AML-193 (cell line): Measurements from ENCODE around the gene OTUD5.
A peak's percentile ranks its signal among the peaks of the same experiment; 100 is the strongest.
"Not testable (repeated sequence)": the region's sequence is repeated elsewhere in the genome, so short reads cannot be mapped to it uniquely, and the experiment has no call there.

Experiments used
- DNase-seq, 2 experiments: peaks; one replicate each; lab custom pipeline; 2025; lab: John Stamatoyannopoulos, UW

OTUD5 gene, protein sequence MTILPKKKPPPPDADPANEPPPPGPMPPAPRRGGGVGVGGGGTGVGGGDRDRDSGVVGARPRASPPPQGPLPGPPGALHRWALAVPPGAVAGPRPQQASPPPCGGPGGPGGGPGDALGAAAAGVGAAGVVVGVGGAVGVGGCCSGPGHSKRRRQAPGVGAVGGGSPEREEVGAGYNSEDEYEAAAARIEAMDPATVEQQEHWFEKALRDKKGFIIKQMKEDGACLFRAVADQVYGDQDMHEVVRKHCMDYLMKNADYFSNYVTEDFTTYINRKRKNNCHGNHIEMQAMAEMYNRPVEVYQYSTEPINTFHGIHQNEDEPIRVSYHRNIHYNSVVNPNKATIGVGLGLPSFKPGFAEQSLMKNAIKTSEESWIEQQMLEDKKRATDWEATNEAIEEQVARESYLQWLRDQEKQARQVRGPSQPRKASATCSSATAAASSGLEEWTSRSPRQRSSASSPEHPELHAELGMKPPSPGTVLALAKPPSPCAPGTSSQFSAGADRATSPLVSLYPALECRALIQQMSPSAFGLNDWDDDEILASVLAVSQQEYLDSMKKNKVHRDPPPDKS

DNA sequence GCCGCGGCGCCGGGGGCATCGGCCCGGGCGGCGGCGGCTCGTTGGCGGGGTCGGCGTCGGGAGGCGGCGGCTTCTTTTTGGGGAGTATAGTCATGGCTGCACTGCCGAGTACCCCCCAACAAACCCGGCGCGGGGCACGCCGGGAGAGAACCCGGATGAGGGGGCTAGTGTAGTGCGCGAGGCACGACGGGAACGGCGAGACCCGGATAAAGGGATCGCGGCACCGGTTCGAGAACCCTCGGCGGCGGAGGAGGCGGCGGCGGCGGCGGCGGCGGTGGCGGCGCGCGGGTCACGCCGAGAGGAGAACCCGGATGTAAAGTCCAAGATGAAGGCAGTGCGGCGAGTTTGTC is at the start of gene OTUD5:
Gene OTUD5 (minus strand): TSS at position 131 of the 350 bp plus-strand sequence. CDS start 37 bp downstream, at position 94.
- DNase-seq = no peak

DNA sequence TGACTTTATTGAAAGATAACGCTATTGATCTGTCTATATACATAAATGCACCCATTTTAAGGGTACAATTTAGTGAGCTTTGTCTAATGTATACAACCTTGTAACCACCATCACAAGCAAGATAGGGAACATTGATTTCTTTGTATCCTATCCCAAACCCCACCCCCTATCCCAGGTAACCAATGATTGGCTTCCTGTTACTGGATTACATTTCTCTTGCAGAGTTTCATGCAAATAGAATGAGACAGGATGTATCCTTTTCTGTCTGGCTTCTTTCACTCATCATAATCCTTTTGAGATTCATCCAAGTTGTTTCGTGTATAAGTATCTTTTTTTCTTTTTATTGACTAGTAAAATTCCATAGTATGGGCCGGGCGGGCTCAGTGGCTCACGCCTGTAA is 46.3 kb upstream of the OTUD5 start:
- no peak for DNase-seq

DNA sequence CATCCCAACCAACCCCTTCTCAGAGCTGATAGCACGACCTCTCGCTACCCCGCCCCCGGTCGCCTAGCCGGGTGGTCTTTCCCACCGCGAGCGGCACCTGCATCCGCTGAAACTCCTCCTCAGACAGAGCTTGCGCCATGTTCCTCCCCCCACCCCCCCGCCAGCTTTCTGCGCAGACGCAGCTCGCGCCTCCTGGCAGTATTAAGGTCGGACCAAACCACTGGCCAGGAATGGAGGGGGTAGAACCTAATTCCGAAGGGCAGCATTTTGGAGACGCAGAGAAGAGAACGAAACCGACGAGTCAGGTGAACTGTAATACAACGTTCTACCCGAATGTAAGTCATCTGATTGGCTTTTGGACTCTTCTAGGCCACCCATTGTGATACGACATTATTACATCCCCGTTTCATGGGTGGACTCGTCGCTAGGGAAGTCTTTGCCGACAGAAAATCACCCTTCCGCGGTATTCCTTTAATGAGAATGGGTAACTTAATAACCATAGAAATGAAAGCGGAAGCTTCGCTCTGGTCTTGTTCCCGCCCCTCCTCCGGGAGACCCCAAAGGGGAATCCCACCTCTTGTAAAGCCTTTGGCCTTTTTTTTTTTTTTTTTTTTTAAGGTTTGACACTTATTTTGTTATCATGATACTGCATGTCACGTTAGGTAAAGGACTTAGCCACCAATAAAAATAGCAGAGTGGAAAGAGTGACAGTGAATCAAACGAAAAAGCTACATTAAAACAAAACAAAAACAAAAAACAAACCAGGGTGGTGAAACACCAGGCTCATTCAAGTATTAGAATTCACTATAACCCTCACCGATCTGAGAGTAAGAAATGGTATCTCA is 44.9 kb upstream of the OTUD5 start, which contains the start of gene GRIPAP1:
Gene GRIPAP1 (minus strand): TSS at position 174 of the 845 bp plus-strand sequence. CDS start 35 bp downstream, at position 139.
- DNase-seq = peak; percentile 51 to 64

DNA sequence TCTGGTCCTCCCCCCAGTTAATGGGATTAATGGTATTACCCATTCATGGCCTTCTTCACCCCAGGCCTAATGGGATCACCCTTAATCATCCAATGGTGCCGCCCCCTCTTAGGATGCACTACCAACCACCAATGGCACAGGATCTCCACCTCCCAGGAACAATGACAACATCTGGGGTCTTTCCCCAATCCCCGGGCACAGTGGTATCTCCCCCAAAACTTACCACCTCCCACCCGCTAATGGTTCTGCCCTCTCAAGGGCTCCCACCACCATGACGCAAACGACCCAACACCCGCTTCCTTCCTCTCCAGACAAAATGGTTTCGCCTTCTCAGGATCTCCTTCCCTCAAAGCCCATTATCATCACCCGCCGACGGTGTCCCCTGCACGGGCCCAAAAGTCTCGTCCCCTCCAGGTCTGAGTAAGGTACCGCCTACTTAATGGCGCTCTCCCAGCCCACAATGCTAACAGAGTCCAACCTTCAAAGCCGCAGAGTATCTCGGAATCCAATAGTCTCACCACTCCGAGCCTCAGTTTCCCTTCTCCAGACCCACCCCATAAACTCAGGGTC is 44.2 kb upstream of the OTUD5 start:
- no peak for DNase-seq

DNA sequence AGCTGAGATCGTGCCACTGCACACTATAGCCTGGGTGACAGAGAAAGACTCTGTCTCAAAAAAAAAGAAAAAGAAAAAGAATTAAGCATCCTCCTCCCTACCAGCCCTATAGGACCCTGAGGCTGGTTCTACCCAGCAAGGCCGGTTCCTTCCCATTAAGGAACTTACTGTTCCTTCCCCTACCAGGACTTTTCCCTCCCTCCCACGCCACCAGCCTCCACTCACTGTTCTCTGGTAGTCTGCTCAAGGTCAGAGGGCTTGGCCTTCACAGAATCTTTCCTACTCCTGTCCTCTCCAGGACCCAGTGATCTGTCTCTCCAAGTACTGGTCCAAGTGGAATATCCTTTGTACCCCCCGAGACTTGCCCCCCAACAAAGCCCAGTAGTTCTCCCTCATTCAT is 43.2 kb upstream of the OTUD5 start:
- DNase-seq = no peak

DNA sequence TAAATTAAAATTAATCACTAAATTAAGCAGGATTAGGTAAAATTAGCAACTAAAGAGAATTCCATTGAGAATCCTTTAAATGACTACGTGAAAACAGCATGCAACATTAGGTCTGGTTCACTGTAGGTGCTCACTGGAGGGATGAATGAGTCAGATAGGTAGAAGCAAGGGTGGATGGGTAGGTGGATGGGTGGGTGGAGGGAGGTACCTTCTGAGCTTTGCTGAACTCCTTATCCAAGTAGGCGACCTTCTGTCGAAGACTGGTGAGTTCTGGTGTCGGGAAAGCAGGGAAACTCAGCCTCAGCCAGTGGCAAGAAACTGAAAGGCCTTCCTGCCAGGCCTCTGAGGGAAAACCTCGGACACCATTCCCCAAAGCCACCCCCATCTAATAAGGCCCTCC is 41.6 kb upstream of the OTUD5 start:
- DNase-seq = no peak

DNA sequence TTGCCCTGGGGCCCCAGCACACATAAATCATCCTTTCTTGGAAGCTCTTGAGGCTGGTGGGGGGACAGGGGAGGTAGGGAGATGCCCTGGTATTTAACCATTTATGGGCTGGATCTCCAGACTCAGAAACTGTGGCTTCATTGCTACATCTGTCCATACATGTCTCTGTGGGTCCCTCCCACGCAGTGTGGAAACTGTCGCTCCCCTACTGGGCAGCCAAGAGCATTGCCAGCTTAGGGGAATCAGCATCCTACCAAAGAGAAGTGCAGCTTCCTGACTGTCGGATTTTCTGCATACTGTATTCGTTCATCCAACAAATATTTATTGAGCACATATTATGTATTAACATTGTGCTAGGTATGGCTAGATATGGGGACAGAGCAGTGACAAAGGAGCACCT is 41.0 kb upstream of the OTUD5 start:
- DNase-seq = no peak

DNA sequence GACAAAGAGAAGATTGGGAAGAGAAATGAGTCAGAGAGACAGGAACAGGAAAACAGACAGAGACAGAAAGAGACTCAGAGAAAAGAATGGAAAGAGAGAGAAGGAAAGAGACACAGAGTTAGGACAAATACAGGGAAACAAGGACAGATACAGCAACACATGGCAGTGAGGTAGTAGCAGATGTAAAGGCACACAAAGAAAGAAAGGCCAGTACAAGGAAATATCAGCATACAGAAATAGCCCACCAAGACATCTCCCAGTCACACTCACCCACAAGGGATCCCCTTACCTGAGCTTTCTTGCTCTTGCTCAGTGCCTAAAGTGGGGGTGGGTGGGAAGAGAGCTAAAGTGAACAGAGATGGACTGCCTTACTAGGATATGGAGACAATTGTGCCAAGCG is 40.5 kb upstream of the OTUD5 start:
- DNase-seq = no peak

DNA sequence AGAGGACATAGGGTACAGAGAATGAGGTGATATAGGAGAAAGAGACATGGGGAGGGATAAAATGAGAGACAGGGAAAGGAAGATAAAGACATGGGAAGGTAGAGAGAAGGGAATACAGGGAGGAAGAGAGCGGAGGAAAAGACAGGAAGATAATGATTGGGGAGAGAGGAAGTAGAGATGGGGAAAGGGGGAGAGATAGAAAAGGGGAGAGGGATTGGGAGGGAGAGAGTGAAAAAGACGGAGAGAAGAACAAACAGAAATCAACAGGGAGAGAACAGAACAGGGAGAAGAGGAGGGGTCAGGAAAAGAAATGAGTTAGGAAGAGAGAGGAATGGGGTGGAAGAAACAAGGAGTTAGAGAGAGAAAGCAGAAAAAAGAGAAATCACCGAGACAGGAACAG is 40.0 kb upstream of the OTUD5 start:
- no peak for DNase-seq

DNA sequence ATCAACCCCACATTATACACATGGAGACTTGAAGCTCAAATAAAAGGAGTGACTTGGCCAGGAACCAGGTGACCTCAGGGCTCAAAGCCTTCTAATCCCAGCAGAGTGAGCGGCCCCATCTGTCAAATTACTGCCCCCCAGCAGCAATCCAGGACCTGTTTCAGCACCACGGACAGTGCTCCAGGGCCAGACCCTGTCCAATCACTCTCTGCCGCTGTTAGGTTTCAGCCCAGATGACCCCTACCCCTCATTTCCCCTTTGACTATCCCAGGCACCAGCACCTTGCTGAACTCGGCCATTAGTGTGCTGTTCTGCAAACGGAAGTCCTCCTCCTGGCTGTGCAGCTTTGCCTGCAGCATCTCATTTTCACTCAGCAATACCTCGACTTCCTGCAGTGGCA is 39.6 kb upstream of the OTUD5 start:
- DNase-seq = no peak

DNA sequence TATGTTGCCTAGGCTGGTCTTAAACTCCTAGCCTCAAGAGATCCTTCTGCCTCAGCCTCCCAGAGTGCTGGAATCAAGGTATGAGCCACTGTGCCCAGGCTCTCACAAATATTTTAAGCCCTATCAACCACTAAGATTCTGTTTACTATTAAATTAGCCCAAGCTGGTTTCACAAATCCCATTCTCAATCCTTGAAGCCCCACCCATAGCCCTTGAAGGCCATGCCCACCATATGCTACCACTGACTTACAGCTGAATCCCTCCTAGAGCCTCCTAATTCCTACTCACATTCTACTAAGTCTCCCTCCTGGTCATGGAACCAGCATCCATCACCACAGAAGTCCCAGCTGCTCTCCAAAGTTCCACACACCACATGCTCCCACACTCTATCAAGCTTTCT is 34.9 kb upstream of the OTUD5 start:
- no peak for DNase-seq

DNA sequence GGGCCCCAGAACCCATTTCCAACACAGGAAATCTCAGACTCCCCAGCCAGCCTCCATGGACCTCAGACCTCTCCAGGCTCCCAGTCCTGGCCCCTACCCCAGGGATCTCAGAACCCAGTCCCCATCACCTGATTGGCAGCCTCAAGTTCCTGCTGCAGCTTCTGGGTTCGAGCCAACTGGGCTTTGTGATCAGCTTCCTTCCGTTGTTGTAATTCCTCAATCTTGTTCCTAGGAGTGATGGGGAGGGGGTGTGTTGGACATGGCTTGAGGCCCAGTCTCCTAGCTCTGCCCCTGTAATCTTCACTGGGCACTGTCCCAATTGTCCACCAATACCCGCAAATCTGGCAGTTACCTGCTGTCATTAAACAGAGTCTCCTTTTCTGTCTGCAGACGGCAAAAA is 32.1 kb upstream of the OTUD5 start:
- DNase-seq = no peak

DNA sequence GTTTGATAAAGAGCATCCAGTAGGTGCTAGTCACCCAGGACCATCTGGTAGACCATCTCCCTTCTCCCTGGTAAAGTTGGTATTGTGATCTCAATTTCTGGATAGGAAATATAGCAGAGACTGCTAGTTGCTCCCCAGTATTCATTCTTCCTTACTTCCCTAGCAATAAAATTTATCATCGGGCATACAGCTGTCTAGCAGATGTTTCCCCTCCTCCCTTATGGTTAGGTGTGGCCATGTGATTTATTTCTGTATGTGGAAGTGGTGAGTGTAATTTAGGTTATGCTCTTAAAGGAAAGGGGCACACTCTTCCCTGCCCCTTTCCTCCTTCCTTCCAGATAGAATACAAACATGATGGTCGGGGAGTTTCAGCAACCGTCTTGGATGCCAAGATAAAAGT is 26.5 kb upstream of the OTUD5 start:
- DNase-seq = no peak

DNA sequence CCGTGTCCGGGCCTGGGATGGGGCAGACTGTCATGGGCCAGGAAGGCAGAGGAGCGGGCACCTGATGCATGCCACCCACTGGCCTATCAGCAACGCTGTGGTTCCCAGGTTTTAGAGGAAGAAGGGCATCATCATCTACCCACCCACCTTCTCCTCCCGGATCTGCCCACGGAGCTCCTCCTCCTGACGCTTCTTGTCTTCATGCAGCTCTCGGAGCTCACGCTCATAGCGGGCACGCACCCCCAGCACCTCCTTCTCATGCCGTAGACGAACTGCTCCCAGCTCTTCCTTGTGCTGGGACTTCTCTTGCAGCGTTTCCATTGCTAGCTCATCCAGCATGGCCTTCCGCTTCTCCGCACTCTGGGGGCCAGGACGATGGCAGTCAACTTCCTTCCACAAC is 25.7 kb upstream of the OTUD5 start:
- DNase-seq = no peak

DNA sequence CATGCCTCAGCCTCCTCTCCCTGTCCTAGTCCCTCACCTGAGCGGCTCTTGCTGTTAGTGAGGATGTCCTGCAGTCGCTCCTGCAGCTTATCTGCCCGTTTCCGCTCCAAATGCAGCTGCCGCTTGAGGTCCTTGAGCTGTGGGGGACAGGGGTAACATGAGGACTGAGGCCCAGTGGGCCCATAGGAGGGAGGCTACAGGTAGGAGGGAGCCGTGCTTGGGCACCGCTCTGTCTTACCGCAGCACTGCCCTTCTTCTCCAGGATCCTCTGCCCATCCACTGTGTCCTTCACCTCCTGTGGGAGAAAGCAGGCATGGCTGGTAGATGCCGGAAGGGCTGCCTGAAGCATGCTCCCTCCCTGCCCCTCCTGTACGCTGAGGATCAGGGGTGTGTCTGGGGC is 23.8 kb upstream of the OTUD5 start:
- DNase-seq = no peak

DNA sequence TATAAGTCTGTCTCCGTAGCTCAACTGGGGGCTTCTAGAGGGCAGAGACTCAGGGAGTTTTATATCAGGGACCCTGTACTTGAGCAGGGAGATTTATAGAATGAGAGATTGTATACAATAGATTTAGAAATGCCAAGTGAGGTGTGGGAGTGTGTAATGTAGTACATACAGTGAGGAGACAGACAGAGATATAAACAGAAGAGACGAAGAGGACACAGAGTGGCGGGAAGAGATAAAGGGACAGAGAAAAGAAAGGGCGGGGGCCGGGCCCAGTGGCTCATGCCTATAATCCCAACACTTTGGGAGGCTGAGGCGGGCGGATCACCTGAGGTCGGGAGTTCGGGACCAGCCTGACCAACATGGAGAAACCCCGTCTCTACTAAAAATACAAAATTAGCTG is 22.9 kb upstream of the OTUD5 start:
- DNase-seq = not testable (repeated sequence)

DNA sequence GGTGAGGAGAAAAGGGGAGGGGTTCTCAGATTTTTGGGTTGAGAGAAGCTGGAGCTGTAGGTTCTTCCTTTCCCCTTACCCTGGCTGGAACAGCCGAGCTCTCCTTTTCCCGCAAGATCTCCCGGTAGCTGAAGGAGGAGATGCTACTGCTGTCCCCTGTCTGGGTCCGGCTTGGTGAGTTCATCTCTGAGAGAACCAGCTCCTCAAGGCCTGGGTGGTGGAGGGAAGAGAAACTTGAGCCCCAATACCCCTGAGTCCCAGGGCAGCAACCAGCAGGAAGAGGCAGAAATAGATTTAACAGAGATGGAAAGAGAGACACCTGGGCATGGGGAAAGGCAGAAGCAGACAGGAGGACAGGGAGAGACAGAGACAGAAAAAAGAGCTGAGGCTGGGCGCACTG is 20.8 kb upstream of the OTUD5 start:
- DNase-seq = no peak

DNA sequence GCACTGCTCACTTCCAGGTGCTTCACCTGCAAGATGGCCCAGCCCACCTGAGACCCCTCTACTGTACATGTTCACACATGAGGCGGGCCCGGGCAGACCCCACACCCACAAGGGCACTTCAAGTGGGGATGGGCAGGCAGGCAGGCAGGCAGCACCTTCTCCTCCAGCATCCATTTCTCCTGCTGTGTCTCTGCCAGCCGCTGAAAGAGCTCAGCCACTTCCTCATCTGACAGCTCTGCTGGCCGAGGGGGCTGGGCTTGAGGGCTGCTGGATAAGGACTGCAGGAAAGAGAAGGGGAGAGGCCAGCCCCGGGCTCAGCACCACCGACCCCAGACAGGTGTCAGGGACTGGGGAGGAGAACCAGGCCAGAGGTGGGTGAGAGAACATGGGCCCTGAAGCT is 18.7 kb upstream of the OTUD5 start:
- DNase-seq = no peak

DNA sequence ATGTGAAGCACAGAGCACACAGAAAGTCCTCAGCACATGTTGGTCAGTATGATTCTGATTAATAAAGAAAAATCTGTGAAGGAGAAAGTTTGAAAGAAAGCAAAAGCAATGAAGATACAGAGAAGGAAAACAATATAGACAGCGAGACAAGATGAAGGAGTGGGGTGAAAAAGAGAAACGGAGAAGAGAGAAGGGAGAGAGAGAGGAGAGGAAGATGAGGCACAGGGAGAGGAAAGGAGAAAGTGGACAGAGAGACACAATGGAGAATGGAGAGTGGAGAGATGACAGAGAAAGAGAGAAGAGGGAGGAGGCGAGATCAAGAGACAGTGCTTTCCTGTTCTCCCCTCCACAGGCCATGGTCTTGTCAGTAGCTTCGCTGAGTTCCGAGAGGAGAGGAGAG is 18.1 kb upstream of the OTUD5 start:
- no peak for DNase-seq

DNA sequence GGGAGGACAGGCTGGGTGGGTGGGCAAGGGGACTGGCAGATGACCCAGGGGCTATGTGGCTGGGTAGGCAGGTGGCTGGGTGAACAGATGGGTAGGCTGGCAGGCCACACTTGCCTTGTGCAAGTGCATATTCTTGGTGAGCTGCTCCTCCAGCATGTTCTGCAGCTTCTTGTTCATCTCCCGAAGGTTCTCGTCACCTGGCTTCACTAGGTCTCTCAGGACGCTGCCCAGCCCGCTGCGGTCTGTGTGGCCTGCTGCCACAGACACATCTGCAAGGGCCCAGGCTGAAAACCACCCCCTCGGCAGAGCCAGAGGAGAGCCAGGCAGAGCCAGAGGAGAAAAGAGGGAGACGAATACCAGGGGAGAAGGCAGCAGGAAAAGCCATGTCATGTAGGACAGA is 17.6 kb upstream of the OTUD5 start:
- DNase-seq = no peak

DNA sequence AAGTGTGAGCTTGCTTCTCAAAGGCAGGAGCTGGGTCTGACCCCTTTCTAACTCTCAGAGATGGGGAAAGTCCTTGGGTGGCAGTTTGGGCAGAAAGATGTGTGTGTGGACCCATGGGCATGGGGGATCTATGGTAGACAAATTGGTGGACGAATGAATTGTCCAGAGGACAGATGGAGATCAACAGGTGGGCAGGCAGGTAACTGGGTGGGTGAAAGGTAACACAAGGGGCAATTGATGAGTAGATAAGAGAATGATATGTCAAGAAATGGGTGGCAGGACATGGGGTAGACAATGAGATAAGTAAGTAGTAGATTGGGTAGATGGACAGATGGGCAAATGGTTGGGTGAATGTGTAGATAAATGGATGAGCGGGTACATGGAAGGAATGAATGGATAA is 17.2 kb upstream of the OTUD5 start:
- no peak for DNase-seq

DNA sequence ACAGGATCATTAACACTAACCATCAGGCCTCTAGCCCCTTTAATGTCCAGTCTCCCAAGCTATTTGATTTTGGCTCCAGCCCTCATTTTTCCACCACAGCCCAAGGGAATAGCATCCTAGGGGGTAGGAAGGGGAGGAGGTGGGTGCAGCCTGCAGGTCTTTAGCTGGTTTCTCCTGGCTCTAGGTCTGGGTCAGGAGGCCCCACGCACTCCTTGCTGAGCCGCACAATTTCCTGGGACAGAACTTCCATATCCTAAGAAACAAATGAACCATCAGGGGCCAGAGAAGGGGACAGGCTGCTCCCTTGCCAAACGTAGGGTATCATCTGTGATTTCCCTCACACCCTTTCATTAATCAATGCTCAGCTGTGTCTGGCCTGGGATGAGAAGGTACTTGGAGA is 16.6 kb upstream of the OTUD5 start:
- DNase-seq = no peak
